ENCODE measurements around the gene TPPP3. TPM values are rescaled to one million over a fixed set of nuclear protein-coding genes. Genes with fewer than 3 reads are reported as not detected.
A peak's percentile ranks its signal among the peaks of the same experiment; 100 is the strongest.

The TPPP3 gene
- total RNA-seq, 4 donors from 2014 or later = 0.54 to 2.3 (median 1.5) TPM

DNA sequence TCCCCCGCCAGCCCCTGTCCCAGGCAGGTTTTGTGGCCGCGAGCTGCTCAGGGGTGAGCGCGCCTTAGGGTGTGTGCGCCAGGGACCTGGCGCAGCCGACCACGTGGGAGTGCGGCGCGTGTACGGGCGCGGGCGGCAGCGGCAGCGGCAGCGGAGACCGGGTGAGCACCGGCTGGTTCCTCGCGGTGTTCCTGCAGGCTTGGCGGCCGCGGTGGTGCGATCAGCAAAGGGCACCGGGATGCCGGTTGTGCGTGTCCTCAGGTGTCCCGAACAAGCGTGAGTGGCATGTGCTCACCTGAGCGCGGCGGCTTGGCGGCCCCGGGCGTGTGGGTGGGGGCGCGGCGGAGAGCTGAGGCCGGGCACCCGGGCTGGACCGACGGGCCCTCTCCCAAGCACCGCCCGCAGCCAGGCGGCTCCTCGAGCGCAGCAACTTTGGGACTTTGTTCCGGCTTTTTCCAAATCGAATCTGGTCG lies 37.2 kb upstream of the TPPP3 start:
- Histone ChIP-seq H3K4me3 (replicated peaks in 1 of 3) (peak overlapping the region in 1 of 3 donors; percentile 40), H3K4me1 (peaks cover 53 to 78% of the 10 kb centered on the region in 2 donors), H3K27me3 (no peaks in the 10 kb centered on the region), H3K36me3 (no peaks in the 10 kb centered on the region), H3K27ac (peak overlapping the region; percentile 74 to 90 (median 77)), H3K9me3 (no peaks in the 10 kb centered on the region)
- whole genome bisulfite sequencing, 2 donors = 0 to 1% methylated on average over 8 to 41 of the region's 53 CpGs
- TF ChIP-seq, protein P1, sequence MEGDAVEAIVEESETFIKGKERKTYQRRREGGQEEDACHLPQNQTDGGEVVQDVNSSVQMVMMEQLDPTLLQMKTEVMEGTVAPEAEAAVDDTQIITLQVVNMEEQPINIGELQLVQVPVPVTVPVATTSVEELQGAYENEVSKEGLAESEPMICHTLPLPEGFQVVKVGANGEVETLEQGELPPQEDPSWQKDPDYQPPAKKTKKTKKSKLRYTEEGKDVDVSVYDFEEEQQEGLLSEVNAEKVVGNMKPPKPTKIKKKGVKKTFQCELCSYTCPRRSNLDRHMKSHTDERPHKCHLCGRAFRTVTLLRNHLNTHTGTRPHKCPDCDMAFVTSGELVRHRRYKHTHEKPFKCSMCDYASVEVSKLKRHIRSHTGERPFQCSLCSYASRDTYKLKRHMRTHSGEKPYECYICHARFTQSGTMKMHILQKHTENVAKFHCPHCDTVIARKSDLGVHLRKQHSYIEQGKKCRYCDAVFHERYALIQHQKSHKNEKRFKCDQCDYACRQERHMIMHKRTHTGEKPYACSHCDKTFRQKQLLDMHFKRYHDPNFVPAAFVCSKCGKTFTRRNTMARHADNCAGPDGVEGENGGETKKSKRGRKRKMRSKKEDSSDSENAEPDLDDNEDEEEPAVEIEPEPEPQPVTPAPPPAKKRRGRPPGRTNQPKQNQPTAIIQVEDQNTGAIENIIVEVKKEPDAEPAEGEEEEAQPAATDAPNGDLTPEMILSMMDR (IDR thresholded peaks at IDR 0.05) = no peak
- TF ChIP-seq POLR2A (IDR thresholded peaks at IDR 0.05) = peak in 1 of 2 donors; percentile 40
- intact Hi-C loops (cut with DNase I) = no loop called here
- DNase-seq = peak; percentile 76 to 81

DNA sequence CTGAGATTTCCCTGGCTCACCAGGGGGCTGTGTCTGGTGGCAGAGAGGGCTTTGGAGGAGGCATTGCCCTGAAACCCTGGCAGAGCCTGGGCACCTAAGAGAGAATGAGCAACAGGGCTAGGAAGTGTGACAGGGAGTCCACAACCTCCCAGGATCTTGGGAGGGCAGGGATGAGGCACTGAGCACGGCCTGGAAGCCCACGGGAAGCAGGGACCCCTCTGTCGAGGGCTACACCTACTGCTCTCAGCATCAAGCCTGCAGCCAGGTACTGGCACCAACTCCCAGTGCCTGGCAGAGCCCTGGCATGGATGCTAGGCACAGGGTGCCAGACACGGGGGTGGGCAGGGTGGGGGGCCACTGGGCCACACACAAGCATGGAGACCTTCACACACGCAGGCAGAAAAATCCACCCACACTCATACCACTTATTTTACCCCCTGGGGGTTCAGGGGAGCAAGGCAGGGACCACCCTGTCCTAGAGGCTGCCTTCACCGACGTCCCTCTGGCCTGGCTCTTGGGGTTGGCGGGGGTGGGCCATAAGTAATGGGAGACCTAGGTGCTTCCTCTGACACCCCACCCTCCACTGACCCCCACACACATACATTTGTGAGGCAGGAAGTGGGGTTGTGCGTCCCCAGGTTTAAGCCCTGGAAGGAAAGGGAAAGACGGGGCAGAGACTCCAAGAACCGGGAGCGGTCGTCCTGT lies 36.7 kb upstream of the TPPP3 start:
- WGBS, 2 donors = 56 to 62% methylated on average over 10 to 11 of the region's 13 CpGs
- no peak for DNase-seq
- Histone ChIP-seq H3K4me3 (replicated peaks in 1 of 3) (peak overlapping the region in 1 of 3 donors; percentile 40), H3K4me1 (peaks cover 53 to 78% of the 10 kb centered on the region in 2 donors), H3K27ac (peak overlapping the region; percentile 74 to 90 (median 77)), H3K36me3 (no peaks in the 10 kb centered on the region), H3K9me3 (no peaks in the 10 kb centered on the region), H3K27me3 (no peaks in the 10 kb centered on the region)
- intact Hi-C loops (cut with DNase I) = loop anchor here (5.0 kb wide), 1 partner anchor 37 kb away; no protein-coding TSS in a partner anchor
- TF ChIP-seq, protein P1 (IDR thresholded peaks at IDR 0.05) = no peak
- TF ChIP-seq POLR2A (IDR thresholded peaks at IDR 0.05) = no peak

DNA sequence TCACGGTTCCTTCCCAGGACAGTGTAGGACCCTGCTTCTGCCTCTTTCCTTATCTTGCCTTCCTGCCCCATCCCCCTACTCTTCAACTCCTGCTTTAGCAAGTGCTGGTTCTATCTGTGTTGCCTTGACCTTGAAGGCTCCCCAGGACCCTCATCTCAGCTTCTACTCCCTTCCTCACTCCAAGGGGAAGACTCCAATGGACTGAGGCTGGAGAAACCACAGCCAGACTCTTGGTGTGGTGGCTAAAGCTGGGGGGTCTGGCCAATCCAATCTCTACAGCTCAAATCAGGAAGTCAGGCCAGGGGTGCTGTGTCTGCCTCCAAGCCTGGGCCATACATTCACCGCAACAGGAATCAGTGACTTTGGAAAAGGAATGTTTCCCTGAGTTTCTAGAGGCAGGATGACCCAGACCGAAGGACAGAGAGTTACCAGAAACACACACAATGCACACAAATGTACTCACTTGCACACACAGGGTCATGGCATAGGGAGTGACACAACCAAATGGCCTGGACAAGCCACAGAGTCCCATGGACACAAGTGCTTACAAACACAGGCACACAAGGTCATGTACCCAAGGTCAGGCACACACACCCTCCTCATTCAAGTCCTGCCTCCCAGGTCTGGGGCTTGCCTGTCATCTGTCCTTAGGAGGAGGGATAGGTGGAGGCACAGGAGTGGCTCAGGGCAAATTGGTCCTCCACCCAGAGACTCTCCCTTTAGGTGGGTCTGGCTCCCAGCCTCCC lies 35.9 kb upstream of the TPPP3 start:
- no peak for DNase-seq
- H3K27ac ChIP-seq = peak overlapping the region in 1 of 3 donors; percentile 13
- intact Hi-C loops (cut with DNase I) = loop anchor here (5.0 kb wide), 1 partner anchor 38 kb away; no protein-coding TSS in a partner anchor

DNA sequence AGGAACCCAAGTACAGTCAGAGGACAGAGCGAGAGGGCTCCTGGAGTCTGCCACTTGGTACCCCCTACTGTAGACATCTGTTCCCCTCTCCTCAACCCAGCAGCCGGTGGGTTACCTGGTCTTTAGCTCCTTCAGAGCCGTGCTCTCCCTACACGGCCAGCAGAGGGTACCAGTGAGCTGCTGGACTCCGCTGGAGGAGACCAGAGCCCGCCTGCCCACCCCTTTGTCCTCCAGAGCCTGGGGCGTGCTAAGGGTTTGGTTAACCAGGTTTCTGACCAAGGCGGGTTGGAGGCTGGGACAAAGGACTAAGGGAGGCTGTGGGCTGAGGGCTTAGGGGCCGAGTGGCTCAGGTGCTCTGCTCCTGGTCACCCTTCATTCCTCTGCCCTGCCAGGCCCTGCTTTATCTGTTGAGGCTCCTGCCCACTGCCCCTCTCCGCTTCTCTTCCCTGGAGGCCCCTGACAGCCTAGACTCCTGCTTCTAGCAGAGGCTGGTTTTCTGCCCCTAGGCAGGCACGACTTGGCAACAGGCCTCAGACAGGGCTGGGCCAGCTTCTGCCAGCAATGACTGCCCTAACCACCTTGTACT lies 34.9 kb upstream of the TPPP3 start:
- Histone ChIP-seq H3K4me1 (peaks cover 50 to 77% of the 10 kb centered on the region in 2 donors), H3K27me3 (no peaks in the 10 kb centered on the region), H3K9me3 (no peaks in the 10 kb centered on the region), H3K27ac (no peak overlapping the region), H3K36me3 (no peaks in the 10 kb centered on the region), H3K4me3 (replicated peaks in 1 of 3) (no peak overlapping the region)
- DNase-seq = peak; percentile 81 to 87
- WGBS, 2 donors = 7 to 20% methylated on average over 2 to 11 of the region's 11 CpGs
- TF ChIP-seq, protein P1 (IDR thresholded peaks at IDR 0.05) = peak; percentile 52 to 95 (median 92)
- no peak for TF ChIP-seq POLR2A (IDR thresholded peaks at IDR 0.05)
- intact Hi-C loops (cut with DNase I) = loop anchor here (5.0 kb wide), 1 partner anchor 39 kb away; no protein-coding TSS in a partner anchor

More for the DNA sequence above, 35.9 kb upstream of the TPPP3 start:
- H3K4me3 ChIP-seq (replicated peaks in 1 of 3) = no peak overlapping the region
- no peaks in the 10 kb centered on the region for H3K9me3 ChIP-seq
- no peaks in the 10 kb centered on the region for H3K27me3 ChIP-seq
- TF ChIP-seq, protein P1 (IDR thresholded peaks at IDR 0.05) = no peak
- H3K4me1 ChIP-seq = peaks cover 54 to 78% of the 10 kb centered on the region in 2 donors
- H3K36me3 ChIP-seq = no peaks in the 10 kb centered on the region
- WGBS, 2 donors = 98 to 100% methylated on average over 3 of the region's 3 CpGs

Data from thyroid gland (tissue), 4 donors.